GM23338 (cell line): ENCODE results near the gene ANKRD40CL. TPM values are rescaled to one million over a fixed set of nuclear protein-coding genes. Genes with fewer than 3 reads are reported as not detected.

Source experiments
- ATAC-seq: fragments of 200-7000 bp; cut with Tn5 transposase; 3 replicates; pipeline ENCODE4 v1.9.1; 2020
- DNase-seq: peaks from one replicate; pipeline ENCODE4 v3.0.0-alpha.2; 2015; ENCODE audit warnings: low spot score
- H2AFZ ChIP-seq: fragments of 200-600 bp; sonication (generic); 2 replicates; pipeline ENCODE4 v1.8.0; 2016; ENCODE audit warnings: antibody characterized with exemption, mild to moderate bottlenecking, moderate library complexity
- H3F3A ChIP-seq: fragments of 200-600 bp; sonication (generic); replicated peaks from 2 replicates; pipeline ENCODE4 v1.8.0; 2017; ENCODE audit warnings: antibody characterized with exemption, mixed run types, low read depth
- H3K27ac ChIP-seq: fragments of 200-600 bp; sonication (generic); 2 replicates; pipeline ENCODE4 v1.6.1; 2016; ENCODE audit warnings: low read depth
- H3K27me3 ChIP-seq: fragments of 200-600 bp; sonication (generic); 2 replicates; pipeline ENCODE4 v1.8.0; 2016; ENCODE audit warnings: mild to moderate bottlenecking, mixed run types, moderate library complexity; ENCODE audit not compliant: insufficient read depth
- H3K36me3 ChIP-seq: fragments of 200-600 bp; sonication (generic); 2 replicates; pipeline ENCODE4 v1.8.0; 2016; ENCODE audit warnings: mild to moderate bottlenecking; ENCODE audit not compliant: insufficient read depth
- H3K4me1 ChIP-seq: fragments of 200-600 bp; sonication (generic); 2 replicates; pipeline ENCODE4 v1.8.0; 2016; ENCODE audit warnings: mild to moderate bottlenecking, moderate library complexity; ENCODE audit not compliant: insufficient read depth
- H3K4me2 ChIP-seq: fragments of 200-600 bp; sonication (generic); 2 replicates; pipeline ENCODE4 v1.7.1; 2017; ENCODE audit warnings: mixed run types
- H3K4me3 ChIP-seq: fragments of 200-600 bp; sonication (generic); 2 replicates; pipeline ENCODE4 v1.6.1; 2016; ENCODE audit warnings: mixed run types
- H3K79me2 ChIP-seq: fragments of 200-600 bp; sonication (generic); replicated peaks from 2 replicates; pipeline ENCODE4 v1.8.0; 2017; ENCODE audit warnings: mild to moderate bottlenecking; ENCODE audit not compliant: insufficient read depth
- H3K9me2 ChIP-seq: fragments of 200-600 bp; sonication (generic); 2 replicates; pipeline ENCODE4 v1.8.0; 2017; ENCODE audit not compliant: insufficient read depth
- H4K20me1 ChIP-seq: fragments of 200-600 bp; sonication (generic); replicated peaks from 2 replicates; pipeline ENCODE4 v1.8.0; 2017; ENCODE audit warnings: mild to moderate bottlenecking; ENCODE audit not compliant: insufficient read depth
- H3K27ac Mint-ChIP-seq: 2 replicates; pipeline ENCODE4 v1.8.0; 2020; ENCODE audit warnings: inconsistent platforms, mild to moderate bottlenecking, moderate library complexity, mixed read lengths
- H3K27me3 Mint-ChIP-seq: 3 replicates; pipeline ENCODE4 v1.8.0; 2022; ENCODE audit warnings: low read depth, mild to moderate bottlenecking, moderate library complexity, mixed read lengths, inconsistent platforms; ENCODE audit not compliant: insufficient read depth, poor library complexity
- H3K36me3 Mint-ChIP-seq: 3 replicates; pipeline ENCODE4 v1.8.0; 2021; ENCODE audit warnings: low read depth, mild to moderate bottlenecking, inconsistent platforms, moderate library complexity, mixed read lengths
- H3K4me1 Mint-ChIP-seq: 3 replicates; pipeline ENCODE4 v1.8.0; 2020; ENCODE audit warnings: mild to moderate bottlenecking, inconsistent platforms, mixed read lengths
- H3K4me3 Mint-ChIP-seq: 3 replicates; pipeline ENCODE4 v1.8.0; 2021; ENCODE audit warnings: moderate library complexity, mild to moderate bottlenecking, inconsistent platforms, mixed read lengths
- H3K9me3 Mint-ChIP-seq: 3 replicates; pipeline ENCODE4 v1.8.0; 2020; ENCODE audit warnings: moderate library complexity, mild to moderate bottlenecking, inconsistent platforms, mixed read lengths
- CREB1 ChIP-seq: fragments of 250-450 bp; sonication (Bioruptor Pico); IDR thresholded peaks from 2 replicates; pipeline ENCODE4 v1.5.0; 2020; ENCODE audit warnings: low read depth, mild to moderate bottlenecking, moderate library complexity
- CTCF ChIP-seq, 2 experiments: fragments of 200-600 bp in 1 of 2; sonication (generic) in 1 of 2; conservative IDR thresholded peaks; 2 replicates each; pipeline versions ENCODE4 v1.5.1 to v1.6.1; 2016 to 2017; ENCODE audit warnings: antibody characterized with exemption in 2 of 2, low read depth in 2 of 2, mild to moderate bottlenecking in 2 of 2, moderate library complexity in 1 of 2
- EZH2phosphoT487 ChIP-seq: fragments of 200-600 bp; sonication (generic); IDR thresholded peaks from one replicate; pipeline ENCODE4 v1.8.1; 2018; ENCODE audit warnings: antibody characterized with exemption; ENCODE audit not compliant: unreplicated experiment
- JUNB ChIP-seq: IDR thresholded peaks from one replicate; pipeline ENCODE4 v1.6.1; 2016; ENCODE audit warnings: antibody characterized with exemption; ENCODE audit not compliant: unreplicated experiment
- NANOG ChIP-seq: IDR thresholded peaks from 2 replicates; pipeline ENCODE4 v1.6.1; 2016; ENCODE audit warnings: antibody characterized with exemption, borderline replicate concordance
- POLR2AphosphoS5 ChIP-seq: IDR thresholded peaks from 2 replicates; pipeline ENCODE4 v1.6.1; 2016; ENCODE audit warnings: antibody characterized with exemption, low read depth
- REST ChIP-seq: IDR thresholded peaks from one replicate; pipeline ENCODE4 v1.6.1; 2018; ENCODE audit warnings: antibody characterized with exemption; ENCODE audit not compliant: unreplicated experiment
- STAT1 ChIP-seq: IDR thresholded peaks from one replicate; pipeline ENCODE4 v1.6.1; 2016; ENCODE audit warnings: antibody characterized with exemption; ENCODE audit not compliant: unreplicated experiment
- ZNF114 ChIP-seq: fragments of 250-450 bp; sonication (Bioruptor Pico); IDR thresholded peaks from 2 replicates; pipeline ENCODE4 v1.5.0; 2020; ENCODE audit warnings: mild to moderate bottlenecking, moderate library complexity
- ZNF331 ChIP-seq: fragments of 250-450 bp; sonication (Bioruptor Pico); IDR thresholded peaks from 2 replicates; pipeline ENCODE4 v1.5.0; 2020; ENCODE audit warnings: low read depth, mild to moderate bottlenecking, moderate library complexity
- ZNF462 ChIP-seq: fragments of 250-450 bp; sonication (Bioruptor Pico); IDR thresholded peaks from 2 replicates; pipeline ENCODE4 v1.5.0; 2020; ENCODE audit warnings: mild to moderate bottlenecking, moderate library complexity
- polyA plus RNA-seq: library from polyadenylated mRNA; unstranded; fragments of >200 nt; fragmentation: Nextera tagmentation; extraction: Ambion mirVana; gene quantifications from 2 replicates; pipeline ENCODE4 v1.2.1, GENCODE V29; 2016
- total RNA-seq: library from RNA; depleted of rRNA; stranded (reverse); fragments of >200 nt; shearing (Covaris generic); gene quantifications from 2 replicates; pipeline ENCODE4 v1.2.3, GENCODE V29; 2014
- TF ChIP-seq, protein P1 (sequence below): IDR thresholded peaks from 2 replicates; pipeline ENCODE4 v1.6.1; 2016; ENCODE audit warnings: antibody characterized with exemption

Gene ANKRD40CL
- total and polyA plus RNA-seq, 2 experiments from 2014 or later = not detected

- no peak overlapping the region for H3K27ac Mint-ChIP-seq
- no peaks in the 10 kb centered on the region for H3K9me3 Mint-ChIP-seq
- ATAC-seq (no peak), DNase-seq (no peak)
- H3K4me2 ChIP-seq = no peak overlapping the region
- peaks cover 6% of the 10 kb centered on the region for H3K4me1 Mint-ChIP-seq
- no peak overlapping the region for H3K4me3 Mint-ChIP-seq
- no peak for TF ChIP-seq ZNF114 (CRISPR knock-in tag)
- TF ChIP-seq STAT1 = no peak
- TF ChIP-seq EZH2phosphoT487 = no peak
- TF ChIP-seq ZNF462 (CRISPR knock-in tag) = no peak
- no peak for TF ChIP-seq ZNF331 (CRISPR knock-in tag)
- TF ChIP-seq POLR2AphosphoS5 = no peak
- TF ChIP-seq REST = no peak
- no peak for TF ChIP-seq CTCF (conservative IDR thresholded peaks at IDR 0.05; ENCODE audit: low read depth in 2 of 2)
- TF ChIP-seq CREB1 = no peak
- no peak for TF ChIP-seq JUNB
- TF ChIP-seq, protein P1, sequence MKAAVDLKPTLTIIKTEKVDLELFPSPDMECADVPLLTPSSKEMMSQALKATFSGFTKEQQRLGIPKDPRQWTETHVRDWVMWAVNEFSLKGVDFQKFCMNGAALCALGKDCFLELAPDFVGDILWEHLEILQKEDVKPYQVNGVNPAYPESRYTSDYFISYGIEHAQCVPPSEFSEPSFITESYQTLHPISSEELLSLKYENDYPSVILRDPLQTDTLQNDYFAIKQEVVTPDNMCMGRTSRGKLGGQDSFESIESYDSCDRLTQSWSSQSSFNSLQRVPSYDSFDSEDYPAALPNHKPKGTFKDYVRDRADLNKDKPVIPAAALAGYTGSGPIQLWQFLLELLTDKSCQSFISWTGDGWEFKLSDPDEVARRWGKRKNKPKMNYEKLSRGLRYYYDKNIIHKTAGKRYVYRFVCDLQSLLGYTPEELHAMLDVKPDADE = no peak
- TF ChIP-seq NANOG = no peak
- no peaks in the 10 kb centered on the region for H3K36me3 Mint-ChIP-seq
- peaks cover 8% of the 10 kb centered on the region; the same call in 1 of the 2 replicates for H3K4me1 ChIP-seq
- H3K27me3 ChIP-seq = no peaks in the 10 kb centered on the region
- H3F3A ChIP-seq = peaks cover 5% of the 10 kb centered on the region; the same call in 1 of the 2 replicates
- no peak overlapping the region for H3K4me3 ChIP-seq
- peaks cover 6% of the 10 kb centered on the region for H3K27me3 Mint-ChIP-seq
- no peaks in the 10 kb centered on the region for H3K36me3 ChIP-seq
- no peak overlapping the region for H3K27ac ChIP-seq
- H4K20me1 ChIP-seq = no peaks in the 10 kb centered on the region
- H3K9me2 ChIP-seq = no peaks in the 10 kb centered on the region
- H3K79me2 ChIP-seq = no peaks in the 10 kb centered on the region
- H2AFZ ChIP-seq = no peak overlapping the region
These were observed 8.3 kb downstream of the ANKRD40CL start for GRCh38 chr17:50758989-50759544.
